HCT116 (cell line): ENCODE data around the gene BCL2L11. TPM values are rescaled to one million over a fixed set of nuclear protein-coding genes. Genes with fewer than 3 reads are reported as not detected.

ENCODE experiments used
- ATAC-seq: fragments of 200-7000 bp; cut with Tn5 transposase; 2 replicates; pipeline ENCODE4 v1.9.1; 2020; ENCODE audit warnings: mild to moderate bottlenecking, moderate library complexity
- BruUV-seq: library from RNA; stranded (reverse); fragments of 400-500 nt; replicated peaks from 2 replicates; lab custom pipeline; 2021; lab: Mats Ljungman, UMichigan
- CTCF ChIA-PET: fragments of 300-600 bp; sonication (Branson Sonifier 250); formaldehyde crosslinking; loops from one replicate; lab custom pipeline; 2021; ENCODE audit warnings: antibody characterized with exemption; lab: Charles Lee
- POLR2A ChIA-PET: fragments of 300-600, 350-600 bp; sonication (Branson Sonifier 250); formaldehyde crosslinking; loops from one replicate; lab custom pipeline; 2021; ENCODE audit warnings: antibody characterized with exemption; lab: Charles Lee
- RAD21 ChIA-PET, 2 experiments: fragments of 300-600 bp; sonication (Branson Sonifier 250); formaldehyde crosslinking; loops; one replicate each; lab custom pipeline; 2023; ENCODE audit warnings: low total read pairs in 2 of 2; ENCODE audit not compliant: uncharacterized antibody in 2 of 2, unreplicated experiment in 2 of 2, low non-redundant PET in 1 of 2; lab: Charles Lee
- DNase-seq: peaks from one replicate; pipeline ENCODE4 v3.0.0-alpha.2; 2010; ENCODE audit warnings: low read depth, low spot score
- H2AFZ ChIP-seq: fragments of 200-600 bp; shearing (Covaris generic), sonication (generic); 2 replicates; pipeline ENCODE4 v1.6.1; 2017; ENCODE audit warnings: low read depth, mixed run types, mixed read lengths, antibody characterized with exemption, low read length; ENCODE audit not compliant: poor library complexity, severe bottlenecking
- H3K27ac ChIP-seq: 2 replicates; pipeline ENCODE4 v1.5.1; 2012; ENCODE audit warnings: low read depth, low read length
- H3K27me3 ChIP-seq: fragments of 200-600 bp; sonication (generic); 2 replicates; pipeline ENCODE4 v1.6.1; 2016; ENCODE audit warnings: mixed run types, low read length, mixed read lengths; ENCODE audit not compliant: insufficient read depth
- H3K36me3 ChIP-seq, 2 experiments: fragments of 200-500 bp in 1 of 2; fragments of 200-600 bp in 1 of 2; sonication (Bioruptor generic) in 1 of 2; sonication (generic) in 1 of 2; 2 replicates each; pipeline versions ENCODE4 v1.5.1 to v1.6.1; 2014 to 2016; ENCODE audit warnings: low read length in 2 of 2, inconsistent platforms in 1 of 2, mixed read lengths in 1 of 2, mixed run types in 1 of 2; ENCODE audit not compliant: insufficient read depth in 2 of 2, control insufficient read depth in 1 of 2
- H3K4me1 ChIP-seq, 2 experiments: fragments of 200-600 bp in 1 of 2; sonication (generic) in 1 of 2; 2 replicates each; pipeline versions ENCODE4 v1.5.1 to v1.6.1; 2012 to 2017; ENCODE audit warnings: low read length in 2 of 2, inconsistent platforms in 1 of 2, mild to moderate bottlenecking in 1 of 2, mixed read lengths in 1 of 2, mixed run types in 1 of 2, moderate library complexity in 1 of 2; ENCODE audit not compliant: insufficient read depth in 2 of 2, control insufficient read depth in 1 of 2
- H3K4me2 ChIP-seq: fragments of 200-600 bp; sonication (generic); 2 replicates; pipeline ENCODE4 v1.6.1; 2017; ENCODE audit warnings: mixed run types, low read length, mixed read lengths
- H3K4me3 ChIP-seq, 2 experiments: fragments of 200-600 bp in 1 of 2; sonication (generic) in 1 of 2; replicated peaks in 1 of 2; 2 replicates each; pipeline ENCODE4 v1.5.1; 2011 to 2016; ENCODE audit warnings: low read length in 2 of 2, control low read depth in 1 of 2, low read depth in 1 of 2, mild to moderate bottlenecking in 1 of 2, mixed read lengths in 1 of 2, mixed run types in 1 of 2
- H3K79me2 ChIP-seq: fragments of 200-600 bp; sonication (generic); 2 replicates; pipeline ENCODE4 v1.6.1; 2017; ENCODE audit warnings: mild to moderate bottlenecking, mixed run types, low read length, moderate library complexity, mixed read lengths; ENCODE audit not compliant: insufficient read depth
- H3K9ac ChIP-seq: fragments of 200-600 bp; sonication (generic); 2 replicates; pipeline ENCODE4 v1.6.1; 2016; ENCODE audit warnings: low read length, mixed read lengths
- H3K9me2 ChIP-seq: fragments of 200-600 bp; sonication (generic), shearing (Covaris generic); 2 replicates; pipeline ENCODE4 v1.6.1; 2017; ENCODE audit warnings: mixed run types, mild to moderate bottlenecking, moderate library complexity; ENCODE audit not compliant: insufficient read depth
- H3K9me3 ChIP-seq, 2 experiments: fragments of 200-500 bp in 1 of 2; fragments of 200-600 bp in 1 of 2; sonication (Bioruptor generic) in 1 of 2; sonication (generic) in 1 of 2; 2 replicates each; pipeline ENCODE4 v1.6.1; 2014 to 2017; ENCODE audit warnings: low read length in 2 of 2, mixed read lengths in 2 of 2, inconsistent platforms in 1 of 2, low read depth in 1 of 2, mild to moderate bottlenecking in 1 of 2, mixed run types in 1 of 2, moderate library complexity in 1 of 2; ENCODE audit not compliant: control insufficient read depth in 1 of 2, insufficient read depth in 1 of 2
- H4K20me1 ChIP-seq: fragments of 200-600 bp; sonication (generic), shearing (Covaris generic); 2 replicates; pipeline ENCODE4 v1.6.1; 2017; ENCODE audit warnings: mixed run types, mild to moderate bottlenecking, moderate library complexity; ENCODE audit not compliant: insufficient read depth
- EZH2 ChIP-seq: fragments of 200-600 bp; sonication (generic); IDR thresholded peaks from 2 replicates; pipeline ENCODE4 v1.6.1; 2017; ENCODE audit warnings: antibody characterized with exemption, mixed run types
- EZH2phosphoT487 ChIP-seq: fragments of 200-600 bp; IDR thresholded peaks from 2 replicates; pipeline ENCODE4 v1.6.1; 2018; ENCODE audit warnings: antibody characterized with exemption, borderline replicate concordance
- JUND ChIP-seq: IDR thresholded peaks from 2 replicates; pipeline ENCODE4 v1.6.1; 2012
- POLR2A ChIP-seq: IDR thresholded peaks from 2 replicates; pipeline ENCODE4 v1.7.0; 2011; ENCODE audit warnings: borderline replicate concordance; ENCODE audit not compliant: insufficient read depth, insufficient read length; ENCODE audit errors: extremely low read depth
- POLR2AphosphoS5 ChIP-seq: IDR thresholded peaks from 2 replicates; pipeline ENCODE4 v1.6.1; 2011; ENCODE audit warnings: mild to moderate bottlenecking, low read depth, low read length, moderate library complexity
- SP1 ChIP-seq: IDR thresholded peaks from 2 replicates; pipeline ENCODE4 v1.6.1; 2012; ENCODE audit warnings: low read depth
- SRF ChIP-seq: IDR thresholded peaks from 2 replicates; pipeline ENCODE4 v1.6.1; 2012; ENCODE audit warnings: low read depth
- YY1 ChIP-seq: IDR thresholded peaks from 2 replicates; pipeline ENCODE4 v1.6.1; 2011; ENCODE audit warnings: low read length, low read depth, moderate library complexity, mild to moderate bottlenecking; ENCODE audit not compliant: insufficient replicate concordance; ENCODE audit errors: extremely low read depth
- ZFX ChIP-seq: fragments of 450-650 bp; IDR thresholded peaks from 2 replicates; pipeline ENCODE4 v1.6.1; 2017
- intact Hi-C: fragments of 100-400 bp; cut with micrococcal nuclease; formaldehyde crosslinking; loops from 2 replicates; pipeline ENCODE4 v1.10.0; 2022
- total RNA-seq: library from RNA; stranded (reverse); gene quantifications from one replicate; pipeline ENCODE4 v1.2.1, GENCODE V29; 2021; ENCODE audit not compliant: unreplicated experiment
- TF ChIP-seq, protein P1 (sequence below): IDR thresholded peaks from 2 replicates; pipeline ENCODE4 v1.6.1; 2011; ENCODE audit warnings: mild to moderate bottlenecking, low read length, moderate library complexity; ENCODE audit not compliant: insufficient replicate concordance; ENCODE audit errors: extremely low read depth

BCL2L11 gene
- total RNA-seq, 1 experiment from 2014 or later: 17.8 TPM

DNA sequence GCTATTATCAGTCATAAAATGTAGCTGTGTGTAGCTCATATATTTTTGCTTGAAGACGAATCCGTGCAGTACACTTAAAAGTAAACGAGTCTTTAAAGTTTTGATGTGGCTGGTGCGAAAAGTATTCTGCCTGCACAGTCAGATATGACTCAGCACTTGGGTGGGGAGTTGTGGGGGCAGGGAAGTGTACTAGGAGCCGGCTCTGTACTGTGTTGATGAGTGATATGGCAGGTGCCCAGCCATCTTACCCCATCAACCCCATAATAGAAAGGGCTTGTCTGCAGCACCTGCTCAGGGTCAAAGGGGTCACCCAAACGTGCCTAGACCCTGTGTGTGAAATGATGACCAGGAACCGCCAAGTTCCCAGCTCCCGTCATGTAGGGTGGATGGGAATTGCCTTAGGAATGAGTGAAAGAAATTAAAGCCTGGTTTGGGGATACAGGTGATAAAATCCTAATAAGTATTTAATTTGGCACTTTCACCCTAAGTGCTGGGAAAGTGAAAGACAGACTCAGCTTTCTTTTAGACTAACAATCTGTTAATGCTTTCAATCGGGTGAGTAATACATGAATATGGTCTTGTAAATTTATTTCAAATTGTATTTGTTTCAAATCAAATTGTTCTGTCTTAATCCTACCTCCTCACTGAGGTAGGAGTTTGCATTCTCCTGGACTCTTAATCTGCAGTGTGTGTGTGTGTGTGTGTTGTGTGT lies 48.0 kb downstream of the BCL2L11 start (continued):
- TF ChIP-seq SP1 (peak; percentile 74), JUND (peak; percentile 87), SRF (peak; percentile 43; the same call in 1 of the 2 replicates), ZFX (no peak), POLR2AphosphoS5 (peak; percentile 56; the same call in 1 of the 2 replicates)

DNA sequence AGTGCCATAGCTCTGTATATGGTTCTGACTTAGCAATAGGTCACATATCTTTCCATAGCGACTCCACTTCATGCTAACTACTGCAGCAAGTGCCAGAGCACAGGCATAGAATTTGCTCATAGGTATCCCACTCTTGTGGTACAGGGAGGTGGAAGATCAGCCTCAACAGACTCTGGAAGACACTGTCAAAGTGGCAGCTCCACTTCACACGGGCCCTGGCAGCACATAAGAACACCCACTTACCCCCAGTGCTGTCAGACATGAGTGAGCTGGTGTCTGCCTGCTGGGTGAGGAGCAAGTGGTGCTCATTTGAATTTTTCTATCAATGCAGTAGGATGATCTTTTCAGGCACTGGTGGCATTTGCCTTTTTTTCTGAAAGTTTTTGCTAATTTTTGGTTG lies 48.6 kb downstream of the BCL2L11 start:
- H3K4me1 ChIP-seq: peaks cover 32 to 38% of the 10 kb centered on the region in 2 experiments
- H2AFZ ChIP-seq: no peak overlapping the region
- H3K27ac ChIP-seq: no peak overlapping the region
- intact Hi-C loops: no loop called here
- H3K36me3 ChIP-seq: peaks cover 10 to 12% of the 10 kb centered on the region in 2 experiments; a peak in 2 of 4 replicates
- H3K4me3 ChIP-seq: no peak overlapping the region
- no peaks in the 10 kb centered on the region for H3K9me3 ChIP-seq
- no peaks in the 10 kb centered on the region for H3K27me3 ChIP-seq
- no TSS peak for BruUV-seq
- H3K4me2 ChIP-seq: no peak overlapping the region
- no peak for ATAC-seq
- TF ChIP-seq POLR2A (no peak), EZH2 (no peak), YY1 (no peak), EZH2phosphoT487 (no peak)
- TF ChIP-seq, protein P1, sequence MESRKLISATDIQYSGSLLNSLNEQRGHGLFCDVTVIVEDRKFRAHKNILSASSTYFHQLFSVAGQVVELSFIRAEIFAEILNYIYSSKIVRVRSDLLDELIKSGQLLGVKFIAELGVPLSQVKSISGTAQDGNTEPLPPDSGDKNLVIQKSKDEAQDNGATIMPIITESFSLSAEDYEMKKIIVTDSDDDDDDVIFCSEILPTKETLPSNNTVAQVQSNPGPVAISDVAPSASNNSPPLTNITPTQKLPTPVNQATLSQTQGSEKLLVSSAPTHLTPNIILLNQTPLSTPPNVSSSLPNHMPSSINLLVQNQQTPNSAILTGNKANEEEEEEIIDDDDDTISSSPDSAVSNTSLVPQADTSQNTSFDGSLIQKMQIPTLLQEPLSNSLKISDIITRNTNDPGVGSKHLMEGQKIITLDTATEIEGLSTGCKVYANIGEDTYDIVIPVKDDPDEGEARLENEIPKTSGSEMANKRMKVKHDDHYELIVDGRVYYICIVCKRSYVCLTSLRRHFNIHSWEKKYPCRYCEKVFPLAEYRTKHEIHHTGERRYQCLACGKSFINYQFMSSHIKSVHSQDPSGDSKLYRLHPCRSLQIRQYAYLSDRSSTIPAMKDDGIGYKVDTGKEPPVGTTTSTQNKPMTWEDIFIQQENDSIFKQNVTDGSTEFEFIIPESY: no peak
- TF ChIP-seq, all 23 proteins: peak for 0
- DNase-seq: no peak
- ChIA-PET POLR2A (interaction anchor here (2.4 kb wide), 1 partner anchor 49 kb away, joined by 6 read pairs; the partner anchor contains the start of gene BCL2L11), RAD21 (no interaction called here), CTCF (no interaction called here)
- H3K9ac ChIP-seq: no peak overlapping the region
- H3K9me2 ChIP-seq: no peaks in the 10 kb centered on the region
- H4K20me1 ChIP-seq: no peaks in the 10 kb centered on the region
- H3K79me2 ChIP-seq: no peaks in the 10 kb centered on the region
